Astrocyte (in vitro differentiated cells and primary cell): ENCODE data around the gene CHN2.

Experiments used
- CTCF ChIP-seq: IDR thresholded peaks from 2 replicates; pipeline ENCODE4 v1.5.1; 2011; ENCODE audit warnings: low read depth, mild to moderate bottlenecking, inconsistent platforms, low read length, moderate library complexity; ENCODE audit not compliant: insufficient read depth
- EZH2 ChIP-seq: IDR thresholded peaks from 2 replicates; pipeline ENCODE4 v1.6.1; 2012; ENCODE audit warnings: mild to moderate bottlenecking, low read length, inconsistent platforms; ENCODE audit not compliant: insufficient read depth

- TF ChIP-seq CTCF (no peak), EZH2 (no peak)
These were observed 82.2 kb downstream of the CHN2 start for GRCh38 chr7:29276806-29277205.
